HepG2 (cell line): ENCODE results near the gene ARRDC3. TPM values are rescaled to one million over a fixed set of nuclear protein-coding genes. Genes with fewer than 3 reads are reported as not detected.
A peak's percentile ranks its signal among the peaks of the same experiment; 100 is the strongest.

ENCODE experiments used
- ATF1 ChIP-seq: IDR thresholded peaks from 2 replicates; pipeline ENCODE4 v1.6.1; 2016; ENCODE audit warnings: mild to moderate bottlenecking, control low read depth
- CENPT ChIP-seq: sonication (generic); formaldehyde crosslinking; IDR thresholded peaks from 2 replicates; pipeline ENCODE4 v1.8.0; 2022; ENCODE audit warnings: low read depth, mild to moderate bottlenecking, moderate library complexity, missing genetic modification reagents
- FLYWCH1 ChIP-seq: sonication (generic); formaldehyde crosslinking; IDR thresholded peaks from 2 replicates; pipeline ENCODE4 v1.8.1; 2023; ENCODE audit warnings: mild to moderate bottlenecking, missing genetic modification reagents
- FOSL1 ChIP-seq: sonication (generic); formaldehyde crosslinking; IDR thresholded peaks from 2 replicates; pipeline ENCODE4 v1.9.0; 2021; ENCODE audit warnings: missing genetic modification reagents, borderline replicate concordance
- FOXJ3 ChIP-seq: sonication (generic); formaldehyde crosslinking; IDR thresholded peaks from 2 replicates; pipeline ENCODE4 v1.4.0; 2020; ENCODE audit warnings: missing genetic modification reagents, mild to moderate bottlenecking, borderline replicate concordance
- KDM4B ChIP-seq: sonication (generic); formaldehyde crosslinking; IDR thresholded peaks from 2 replicates; pipeline ENCODE4 v1.4.0; 2020; ENCODE audit warnings: missing genetic modification reagents
- MTA1 ChIP-seq: sonication (generic); formaldehyde crosslinking; IDR thresholded peaks from 2 replicates; pipeline ENCODE4 v1.4.0; 2020; ENCODE audit warnings: missing genetic modification reagents, mild to moderate bottlenecking, borderline replicate concordance
- PHF5A ChIP-seq: IDR thresholded peaks from one replicate; pipeline ENCODE4 v1.6.1; 2018; ENCODE audit warnings: low read depth, missing genetic modification reagents; ENCODE audit not compliant: unreplicated experiment
- RARG ChIP-seq: sonication (generic); formaldehyde crosslinking; IDR thresholded peaks from 2 replicates; pipeline ENCODE4 v1.4.0; 2020; ENCODE audit warnings: low read depth, mild to moderate bottlenecking, missing genetic modification reagents
- RBFOX2 ChIP-seq: fragments of 200-400 bp; formaldehyde crosslinking; IDR thresholded peaks from 2 replicates; pipeline ENCODE4 v1.6.1; 2017; ENCODE audit warnings: low read depth, mild to moderate bottlenecking, low read length
- RBM22 ChIP-seq: fragments of 200-400 bp; formaldehyde crosslinking; optimal IDR thresholded peaks from 2 replicates; pipeline ENCODE3; 2017; ENCODE audit warnings: mild to moderate bottlenecking, low read length, moderate library complexity
- RCOR2 ChIP-seq: IDR thresholded peaks from 2 replicates; pipeline ENCODE4 v1.6.1; 2016; ENCODE audit warnings: missing biosample characterization, missing genetic modification reagents
- TAF1 ChIP-seq: sonication (generic); formaldehyde crosslinking; IDR thresholded peaks from 2 replicates; pipeline ENCODE4 v1.4.0; 2020; ENCODE audit warnings: missing genetic modification reagents
- TBP ChIP-seq: sonication (generic); formaldehyde crosslinking; IDR thresholded peaks from 2 replicates; pipeline ENCODE4 v1.5.0; 2020; ENCODE audit warnings: missing genetic modification reagents
- THAP11 ChIP-seq: IDR thresholded peaks from 2 replicates; pipeline ENCODE4 v1.6.1; 2016; ENCODE audit warnings: missing biosample characterization, missing genetic modification reagents
- ZKSCAN1 ChIP-seq: fragments of 150-350 bp; IDR thresholded peaks from 2 replicates; pipeline ENCODE4 v1.6.1; 2014; ENCODE audit warnings: low read length
- ZKSCAN5 ChIP-seq: sonication (generic); formaldehyde crosslinking; IDR thresholded peaks from 2 replicates; pipeline ENCODE4 v1.5.1; 2020; ENCODE audit warnings: mild to moderate bottlenecking, missing genetic modification reagents
- ZNF136 ChIP-seq: sonication (generic); formaldehyde crosslinking; IDR thresholded peaks from 2 replicates; pipeline ENCODE4 v1.8.1; 2022; ENCODE audit warnings: low read depth, mild to moderate bottlenecking, moderate library complexity, missing genetic modification reagents
- ZNF20 ChIP-seq: sonication (generic); formaldehyde crosslinking; IDR thresholded peaks from 2 replicates; pipeline ENCODE4 v1.4.0; 2020; ENCODE audit warnings: mild to moderate bottlenecking, moderate library complexity, missing genetic modification reagents
- ZNF282 ChIP-seq: fragments of 450-650 bp; IDR thresholded peaks from 2 replicates; pipeline ENCODE4 v1.6.1; 2018; ENCODE audit not compliant: partially characterized antibody
- ZNF468 ChIP-seq: sonication (generic); formaldehyde crosslinking; IDR thresholded peaks from 2 replicates; pipeline ENCODE4 v1.8.0; 2022; ENCODE audit warnings: mild to moderate bottlenecking, moderate library complexity, missing genetic modification reagents
- ZNF484 ChIP-seq: sonication (generic); formaldehyde crosslinking; IDR thresholded peaks from 2 replicates; pipeline ENCODE4 v1.5.1; 2020; ENCODE audit warnings: mild to moderate bottlenecking, low read depth, missing genetic modification reagents, borderline replicate concordance
- ZNF572 ChIP-seq: sonication (generic); formaldehyde crosslinking; IDR thresholded peaks from 2 replicates; pipeline ENCODE4 v1.5.1; 2020; ENCODE audit warnings: mild to moderate bottlenecking, missing genetic modification reagents
- polyA plus RNA-seq, 8 experiments: library from polyadenylated mRNA; depleted of rRNA in 3 of 8; stranded (reverse) in 7 of 8; unstranded in 1 of 8; fragments of >200 nt; fragmentation: Illumina TruSeq in 4 of 8; extraction: Trizol in 4 of 8; gene quantifications; 2 replicates each; pipeline versions ENCODE4 v1.2.1 to v1.2.3, GENCODE V29; 2011 to 2016; ENCODE audit warnings: low read depth in 4 of 8, missing spikeins in 1 of 8, mixed read lengths in 1 of 8; ENCODE audit not compliant: insufficient read depth in 1 of 8
- total RNA-seq, 5 experiments: library from RNA; depleted of rRNA; stranded (reverse); fragments of >200 nt; fragmentation: Illumina TruSeq; extraction: Trizol; gene quantifications; 2 replicates each; pipeline ENCODE4 v1.2.3, GENCODE V29; 2016; ENCODE audit warnings: low read depth in 1 of 5
- TF ChIP-seq, protein P1 (sequence below): sonication (generic); formaldehyde crosslinking; IDR thresholded peaks from 2 replicates; pipeline ENCODE4 v1.5.1; 2020; ENCODE audit warnings: missing genetic modification reagents, mild to moderate bottlenecking, borderline replicate concordance
- TF ChIP-seq, protein P2 (sequence below): sonication (generic); formaldehyde crosslinking; IDR thresholded peaks from 2 replicates; pipeline ENCODE4 v1.4.0; 2020; ENCODE audit warnings: missing genetic modification reagents
- TF ChIP-seq, protein P3 (sequence below): sonication (generic); formaldehyde crosslinking; IDR thresholded peaks from 2 replicates; pipeline ENCODE4 v1.4.0; 2020; ENCODE audit warnings: mild to moderate bottlenecking, missing genetic modification reagents

Gene ARRDC3
- total and polyA plus RNA-seq, 2 of the 13 experiments (the other 11 are each of a cell fraction or from before 2014, with no cell fraction given), result 3.4 to 24.4 TPM

DNA sequence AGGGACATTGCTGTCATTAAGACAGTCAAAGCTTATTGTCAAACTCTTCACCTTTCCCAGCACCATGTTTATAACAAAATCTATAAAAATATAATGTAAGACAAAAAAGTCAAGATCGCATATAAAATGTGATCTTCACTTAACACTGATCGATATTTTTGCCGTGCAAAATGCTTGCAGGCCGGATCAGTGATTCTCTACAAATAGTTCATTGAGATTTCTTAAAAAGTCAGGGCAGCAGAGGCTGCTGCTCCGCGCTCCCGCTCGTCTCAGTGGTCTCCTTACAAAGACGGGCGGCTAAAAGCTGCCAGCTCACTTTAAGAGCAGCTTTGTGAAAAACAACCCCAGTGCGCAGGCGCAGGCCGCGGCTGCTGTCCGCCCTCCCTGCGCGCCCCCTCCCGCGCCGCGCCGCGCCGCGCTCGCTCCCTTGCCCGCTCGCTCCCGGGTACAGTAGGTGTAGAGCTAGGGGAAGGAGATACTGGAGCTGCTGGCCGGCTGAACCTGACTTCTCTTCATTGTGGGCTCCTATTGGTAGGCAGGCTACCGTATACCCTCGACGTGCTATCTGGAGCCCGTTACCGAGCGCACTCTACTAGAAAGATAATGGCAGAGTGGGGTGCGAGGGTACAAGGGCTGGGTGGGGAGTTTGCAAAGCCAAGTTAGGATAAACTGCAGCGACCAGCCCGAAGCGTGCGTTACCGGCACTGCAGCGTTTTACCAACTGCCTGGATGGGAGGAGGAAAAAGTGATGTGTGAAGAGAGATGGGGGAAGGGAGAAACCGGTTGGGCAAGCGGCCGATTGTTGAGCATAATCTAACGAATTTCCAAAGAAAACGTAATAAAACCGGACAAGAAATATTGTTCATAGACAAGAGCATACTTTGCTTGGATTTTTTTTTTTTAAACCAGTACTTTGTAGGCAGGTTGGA, at the start of gene ARRDC3 (continued):
- TF ChIP-seq ZNF484, result no peak
- TF ChIP-seq ZNF282, result no peak
- TF ChIP-seq ZNF20 (CRISPR knock-in tag), result no peak
- TF ChIP-seq, protein P1, sequence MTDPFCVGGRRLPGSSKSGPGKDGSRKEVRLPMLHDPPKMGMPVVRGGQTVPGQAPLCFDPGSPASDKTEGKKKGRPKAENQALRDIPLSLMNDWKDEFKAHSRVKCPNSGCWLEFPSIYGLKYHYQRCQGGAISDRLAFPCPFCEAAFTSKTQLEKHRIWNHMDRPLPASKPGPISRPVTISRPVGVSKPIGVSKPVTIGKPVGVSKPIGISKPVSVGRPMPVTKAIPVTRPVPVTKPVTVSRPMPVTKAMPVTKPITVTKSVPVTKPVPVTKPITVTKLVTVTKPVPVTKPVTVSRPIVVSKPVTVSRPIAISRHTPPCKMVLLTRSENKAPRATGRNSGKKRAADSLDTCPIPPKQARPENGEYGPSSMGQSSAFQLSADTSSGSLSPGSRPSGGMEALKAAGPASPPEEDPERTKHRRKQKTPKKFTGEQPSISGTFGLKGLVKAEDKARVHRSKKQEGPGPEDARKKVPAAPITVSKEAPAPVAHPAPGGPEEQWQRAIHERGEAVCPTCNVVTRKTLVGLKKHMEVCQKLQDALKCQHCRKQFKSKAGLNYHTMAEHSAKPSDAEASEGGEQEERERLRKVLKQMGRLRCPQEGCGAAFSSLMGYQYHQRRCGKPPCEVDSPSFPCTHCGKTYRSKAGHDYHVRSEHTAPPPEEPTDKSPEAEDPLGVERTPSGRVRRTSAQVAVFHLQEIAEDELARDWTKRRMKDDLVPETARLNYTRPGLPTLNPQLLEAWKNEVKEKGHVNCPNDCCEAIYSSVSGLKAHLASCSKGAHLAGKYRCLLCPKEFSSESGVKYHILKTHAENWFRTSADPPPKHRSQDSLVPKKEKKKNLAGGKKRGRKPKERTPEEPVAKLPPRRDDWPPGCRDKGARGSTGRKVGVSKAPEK (CRISPR knock-in tag), result no peak
- no peak for TF ChIP-seq RARG (CRISPR knock-in tag)
- no peak for TF ChIP-seq KDM4B (CRISPR knock-in tag)
- TF ChIP-seq ZNF468 (CRISPR knock-in tag), result 0 out of 2 replicates have a peak, but pooled peaks have one; percentile 28
- TF ChIP-seq FLYWCH1, result no peak
- no peak for TF ChIP-seq ZKSCAN5 (CRISPR knock-in tag)
- TF ChIP-seq ZKSCAN1, result peak; percentile 39; the same call in 1 of the 2 replicates
- no peak for TF ChIP-seq RBM22
- peak; percentile 71 for TF ChIP-seq THAP11 (CRISPR knock-in tag)
- TF ChIP-seq FOSL1, result no peak
- TF ChIP-seq TAF1 (CRISPR knock-in tag), result peak; percentile 87
- peak; percentile 56 for TF ChIP-seq ATF1 (CRISPR knock-in tag)
- TF ChIP-seq FOXJ3 (CRISPR knock-in tag), result no peak
- TF ChIP-seq MTA1, result no peak
- TF ChIP-seq TBP, result no peak
- TF ChIP-seq RCOR2, result no peak
- no peak for TF ChIP-seq ZNF136
- TF ChIP-seq, protein P2, sequence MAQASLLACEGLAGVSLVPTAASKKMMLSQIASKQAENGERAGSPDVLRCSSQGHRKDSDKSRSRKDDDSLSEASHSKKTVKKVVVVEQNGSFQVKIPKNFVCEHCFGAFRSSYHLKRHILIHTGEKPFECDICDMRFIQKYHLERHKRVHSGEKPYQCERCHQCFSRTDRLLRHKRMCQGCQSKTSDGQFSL (CRISPR knock-in tag), result no peak
- TF ChIP-seq, protein P3, sequence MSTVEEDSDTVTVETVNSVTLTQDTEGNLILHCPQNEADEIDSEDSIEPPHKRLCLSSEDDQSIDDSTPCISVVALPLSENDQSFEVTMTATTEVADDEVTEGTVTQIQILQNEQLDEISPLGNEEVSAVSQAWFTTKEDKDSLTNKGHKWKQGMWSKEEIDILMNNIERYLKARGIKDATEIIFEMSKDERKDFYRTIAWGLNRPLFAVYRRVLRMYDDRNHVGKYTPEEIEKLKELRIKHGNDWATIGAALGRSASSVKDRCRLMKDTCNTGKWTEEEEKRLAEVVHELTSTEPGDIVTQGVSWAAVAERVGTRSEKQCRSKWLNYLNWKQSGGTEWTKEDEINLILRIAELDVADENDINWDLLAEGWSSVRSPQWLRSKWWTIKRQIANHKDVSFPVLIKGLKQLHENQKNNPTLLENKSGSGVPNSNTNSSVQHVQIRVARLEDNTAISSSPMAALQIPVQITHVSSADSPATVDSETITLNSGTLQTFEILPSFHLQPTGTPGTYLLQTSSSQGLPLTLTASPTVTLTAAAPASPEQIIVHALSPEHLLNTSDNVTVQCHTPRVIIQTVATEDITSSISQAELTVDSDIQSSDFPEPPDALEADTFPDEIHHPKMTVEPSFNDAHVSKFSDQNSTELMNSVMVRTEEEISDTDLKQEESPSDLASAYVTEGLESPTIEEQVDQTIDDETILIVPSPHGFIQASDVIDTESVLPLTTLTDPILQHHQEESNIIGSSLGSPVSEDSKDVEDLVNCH, result no peak
- no peak for TF ChIP-seq PHF5A (CRISPR knock-in tag)
- peak; percentile 91 for TF ChIP-seq RBFOX2
- TF ChIP-seq ZNF572 (CRISPR knock-in tag), result no peak
- no peak; the same call in 1 of the 2 replicates for TF ChIP-seq CENPT (CRISPR knock-in tag)
